Keratinocyte (primary cell): ENCODE measurements around the gene HMGN4. TPM values are rescaled to one million over a fixed set of nuclear protein-coding genes. Genes with fewer than 3 reads are reported as not detected.

Experiments
- DNase-seq: peaks from one replicate; pipeline ENCODE4 v3.0.0-alpha.2; 2011; ENCODE audit warnings: low read depth, missing footprints, low spot score
- FAIRE-seq: peaks from 2 replicates; lab custom pipeline; 2011; peaks lifted over from hg19 to GRCh38; lab: Jason Lieb, UNC
- H2AFZ ChIP-seq: 2 replicates; pipeline ENCODE4 v1.6.0; 2012; ENCODE audit warnings: low read length, control low read depth, inconsistent platforms; ENCODE audit not compliant: control insufficient read depth
- H3K27ac ChIP-seq: 2 replicates; pipeline ENCODE4 v1.5.1; 2011; ENCODE audit warnings: low read length; ENCODE audit not compliant: control insufficient read depth, insufficient read depth
- H3K27me3 ChIP-seq: 3 replicates; pipeline ENCODE4 v1.6.0; 2011; ENCODE audit warnings: low read length; ENCODE audit not compliant: control insufficient read depth, insufficient read depth; ENCODE audit errors: extremely low read depth
- H3K36me3 ChIP-seq, 2 experiments: 2 replicates in 1 of 2; 3 replicates in 1 of 2; pipeline ENCODE4 v1.5.1; 2011; ENCODE audit warnings: low read length in 2 of 2, mild to moderate bottlenecking in 1 of 2; ENCODE audit not compliant: control insufficient read depth in 2 of 2, insufficient read depth in 2 of 2; ENCODE audit errors: extremely low read depth in 1 of 2
- H3K4me1 ChIP-seq: 3 replicates; pipeline ENCODE4 v1.5.1; 2011; ENCODE audit warnings: low read length; ENCODE audit not compliant: control insufficient read depth, insufficient read depth; ENCODE audit errors: extremely low read depth
- H3K4me2 ChIP-seq: 3 replicates; pipeline ENCODE4 v1.6.0; 2011; ENCODE audit warnings: low read depth, low read length; ENCODE audit not compliant: control insufficient read depth, insufficient read depth; ENCODE audit errors: extremely low read depth
- H3K4me3 ChIP-seq, 3 experiments: fragments of 200-600 bp in 1 of 3; sonication (generic) in 1 of 3; 2 replicates in 2 of 3; 3 replicates in 1 of 3; pipeline ENCODE4 v1.5.1; 2011 to 2016; ENCODE audit warnings: low read length in 3 of 3, mild to moderate bottlenecking in 3 of 3, control low read depth in 2 of 3, inconsistent platforms in 1 of 3, low read depth in 1 of 3, mixed read lengths in 1 of 3, mixed run types in 1 of 3, moderate library complexity in 1 of 3; ENCODE audit not compliant: control insufficient read depth in 2 of 3, insufficient read depth in 2 of 3; ENCODE audit errors: extremely low read depth in 1 of 3
- H3K79me2 ChIP-seq: 2 replicates; pipeline ENCODE4 v1.6.0; 2012; ENCODE audit warnings: low read length; ENCODE audit not compliant: control insufficient read depth, insufficient read depth
- H3K9ac ChIP-seq: 3 replicates; pipeline ENCODE4 v1.6.0; 2011; ENCODE audit warnings: low read length; ENCODE audit not compliant: control insufficient read depth, insufficient read depth; ENCODE audit errors: extremely low read depth
- H3K9me1 ChIP-seq: 3 replicates; pipeline ENCODE4 v1.6.0; 2011; ENCODE audit warnings: low read length; ENCODE audit not compliant: control insufficient read depth, insufficient read depth; ENCODE audit errors: extremely low read depth
- H3K9me3 ChIP-seq: 2 replicates; pipeline ENCODE4 v1.5.1; 2012; ENCODE audit warnings: low read depth, low read length; ENCODE audit not compliant: control insufficient read depth
- H4K20me1 ChIP-seq: 3 replicates; pipeline ENCODE4 v1.6.0; 2011; ENCODE audit warnings: low read length; ENCODE audit not compliant: control insufficient read depth, insufficient read depth; ENCODE audit errors: extremely low read depth
- EZH2 ChIP-seq: IDR thresholded peaks from one replicate; pipeline ENCODE4 v1.6.1; 2012; ENCODE audit warnings: inconsistent platforms, mild to moderate bottlenecking, low read length, moderate library complexity
- dilution Hi-C: fragments of 300-500 bp; cut with MboI; formaldehyde crosslinking; loops from one replicate; pipeline ENCODE4 v1.7.0; 2020; ENCODE audit warnings: low sequenced_read_pairs; ENCODE audit not compliant: extremely low pct_ligation_motif_present
- polyA plus RNA-seq, 5 experiments: library from polyadenylated mRNA; depleted of rRNA in 3 of 5; stranded (reverse) in 3 of 5; stranded (forward) in 1 of 5; unstranded in 1 of 5; fragments of >200 nt; gene quantifications; 1 replicate in 1 of 5; 2 replicates in 3 of 5; 3 replicates in 1 of 5; pipeline versions ENCODE4 v1.2.1 to v1.2.3, GENCODE V29; 2011 to 2012; ENCODE audit warnings: missing spikeins in 2 of 5, low read depth in 1 of 5, low replicate concordance in 1 of 5
- TF ChIP-seq, protein P1 (sequence below), 3 experiments: IDR thresholded peaks in 1 of 3; conservative IDR thresholded peaks in 1 of 3; optimal IDR thresholded peaks in 1 of 3; 2 replicates in 2 of 3; 3 replicates in 1 of 3; pipeline versions ENCODE3 to v1.5.1; 2011; ENCODE audit warnings: low read length in 3 of 3, mild to moderate bottlenecking in 3 of 3, moderate library complexity in 2 of 3, control low read depth in 1 of 3, inconsistent platforms in 1 of 3; ENCODE audit not compliant: insufficient read depth in 2 of 3; ENCODE audit errors: extremely low read depth in 1 of 3

The HMGN4 gene
- polyA plus RNA-seq, 1 donor (not counting 4 experiments of a cell fraction or from before 2014, with no cell fraction given), result 62.6 TPM

DNA sequence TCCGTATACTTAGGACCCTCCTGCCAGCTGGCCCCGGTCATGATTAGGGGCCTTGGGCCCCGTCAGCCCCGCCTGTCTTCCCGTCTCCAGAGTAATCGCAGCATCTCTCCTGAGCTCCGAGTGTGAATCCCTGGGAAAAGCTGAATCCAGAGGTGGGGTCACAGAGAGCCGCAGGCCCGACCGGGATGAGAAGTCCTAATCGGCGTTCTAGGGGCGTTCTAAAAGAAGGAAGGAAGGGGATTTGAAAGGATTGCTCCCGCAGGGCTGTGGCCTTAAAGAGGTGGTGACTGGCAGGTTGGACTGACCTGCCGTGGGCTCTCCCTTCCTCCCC lies 371 bp downstream of the HMGN4 start:
- dilution Hi-C loops, result loop anchor here (25.0 kb wide), 1 partner anchor 201 kb away; no protein-coding TSS in a partner anchor
- peaks cover 18% of the 10 kb centered on the region for H3K4me1 ChIP-seq

DNA sequence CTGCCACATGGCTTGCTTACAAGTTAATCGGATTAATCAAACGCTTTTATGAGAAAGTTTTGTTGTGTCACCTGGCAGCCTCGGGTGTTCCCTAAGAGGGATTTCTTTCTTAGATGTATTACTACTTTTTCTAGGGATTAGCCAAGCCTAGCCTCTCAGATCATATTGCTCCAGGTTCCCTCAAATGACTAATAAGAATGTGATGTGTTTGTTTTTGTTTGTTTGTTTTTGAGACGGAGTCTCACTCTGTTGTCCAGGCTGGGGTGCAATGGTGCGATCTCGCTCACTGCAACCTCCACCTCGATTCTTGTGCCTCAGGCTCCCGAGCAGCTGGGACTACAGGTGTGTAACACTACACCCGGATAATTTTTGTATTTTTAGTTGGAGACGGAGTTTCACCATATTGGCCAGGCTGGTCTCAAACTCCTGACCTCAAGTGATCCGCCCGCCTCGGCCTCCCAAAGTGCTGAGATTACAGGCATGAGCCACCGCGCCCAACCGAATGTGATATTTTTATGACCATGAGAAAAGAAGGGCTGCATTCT lies 977 bp downstream of the HMGN4 start:
- DNase-seq, result no peak
- Histone ChIP-seq H3K9ac (peak overlapping the region; percentile 93), H3K9me3 (no peaks in the 10 kb centered on the region), H3K4me3 (peak overlapping the region; percentile 73 to 98 (median 87)), H2AFZ (no peak overlapping the region), H3K27ac (peak overlapping the region; percentile 90), H3K36me3 (peaks cover 1 to 5% of the 10 kb centered on the region in 2 experiments), H3K27me3 (no peaks in the 10 kb centered on the region), H3K4me2 (peak overlapping the region; percentile 64), H3K79me2 (peaks cover 39% of the 10 kb centered on the region), H3K4me1 (peaks cover 18% of the 10 kb centered on the region), H3K9me1 (no peaks in the 10 kb centered on the region), H4K20me1 (no peaks in the 10 kb centered on the region)
- no peak for FAIRE-seq
- dilution Hi-C loops, result loop anchor here (25.0 kb wide), 1 partner anchor 202 kb away; no protein-coding TSS in a partner anchor
- TF ChIP-seq EZH2, result no peak
- TF ChIP-seq, protein P1, sequence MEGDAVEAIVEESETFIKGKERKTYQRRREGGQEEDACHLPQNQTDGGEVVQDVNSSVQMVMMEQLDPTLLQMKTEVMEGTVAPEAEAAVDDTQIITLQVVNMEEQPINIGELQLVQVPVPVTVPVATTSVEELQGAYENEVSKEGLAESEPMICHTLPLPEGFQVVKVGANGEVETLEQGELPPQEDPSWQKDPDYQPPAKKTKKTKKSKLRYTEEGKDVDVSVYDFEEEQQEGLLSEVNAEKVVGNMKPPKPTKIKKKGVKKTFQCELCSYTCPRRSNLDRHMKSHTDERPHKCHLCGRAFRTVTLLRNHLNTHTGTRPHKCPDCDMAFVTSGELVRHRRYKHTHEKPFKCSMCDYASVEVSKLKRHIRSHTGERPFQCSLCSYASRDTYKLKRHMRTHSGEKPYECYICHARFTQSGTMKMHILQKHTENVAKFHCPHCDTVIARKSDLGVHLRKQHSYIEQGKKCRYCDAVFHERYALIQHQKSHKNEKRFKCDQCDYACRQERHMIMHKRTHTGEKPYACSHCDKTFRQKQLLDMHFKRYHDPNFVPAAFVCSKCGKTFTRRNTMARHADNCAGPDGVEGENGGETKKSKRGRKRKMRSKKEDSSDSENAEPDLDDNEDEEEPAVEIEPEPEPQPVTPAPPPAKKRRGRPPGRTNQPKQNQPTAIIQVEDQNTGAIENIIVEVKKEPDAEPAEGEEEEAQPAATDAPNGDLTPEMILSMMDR (optimal IDR thresholded peaks at IDR 0.05 in 1 of 3, IDR thresholded peaks at IDR 0.05 in 1 of 3, conservative IDR thresholded peaks at IDR 0.05 in 1 of 3; ENCODE audit: extremely low read depth in 1 of 3, insufficient read depth in 2 of 3, low read length in 3 of 3), result no peak

More for the DNA sequence above, 371 bp downstream of the HMGN4 start:
- Histone ChIP-seq H3K4me3 (peak overlapping the region; percentile 73 to 98 (median 87)), H3K27me3 (no peaks in the 10 kb centered on the region), H3K79me2 (peaks cover 39% of the 10 kb centered on the region), H3K9me1 (no peaks in the 10 kb centered on the region), H3K9me3 (no peaks in the 10 kb centered on the region), H3K9ac (peak overlapping the region; percentile 93), H4K20me1 (no peaks in the 10 kb centered on the region), H3K4me2 (peak overlapping the region; percentile 64), H2AFZ (peak overlapping the region; percentile 79), H3K36me3 (peaks cover 1 to 5% of the 10 kb centered on the region in 2 experiments), H3K27ac (peak overlapping the region; percentile 90)
- FAIRE-seq (no peak), DNase-seq (no peak)
- TF ChIP-seq, protein P1 (optimal IDR thresholded peaks at IDR 0.05 in 1 of 3, IDR thresholded peaks at IDR 0.05 in 1 of 3, conservative IDR thresholded peaks at IDR 0.05 in 1 of 3; ENCODE audit: extremely low read depth in 1 of 3, insufficient read depth in 2 of 3, low read length in 3 of 3), result no peak
- TF ChIP-seq EZH2, result no peak
